Nephron (organoid): ENCODE data around the gene OTC.

Experiments
- H3K27ac Mint-ChIP-seq, 3 experiments: 2 replicates each; pipeline ENCODE4 v1.8.0; 2020; ENCODE audit warnings: mixed read lengths in 3 of 3, mild to moderate bottlenecking in 2 of 3, moderate library complexity in 1 of 3
- H3K27me3 Mint-ChIP-seq: 2 replicates; pipeline ENCODE4 v1.8.0; 2021; ENCODE audit warnings: low read depth, mild to moderate bottlenecking, moderate library complexity, mixed read lengths
- H3K36me3 Mint-ChIP-seq: 2 replicates; pipeline ENCODE4 v1.8.0; 2020; ENCODE audit warnings: low read depth, mixed read lengths
- H3K4me1 Mint-ChIP-seq: 2 replicates; pipeline ENCODE4 v1.8.0; 2020; ENCODE audit warnings: mixed read lengths
- H3K4me3 Mint-ChIP-seq, 3 experiments: 2 replicates each; pipeline ENCODE4 v1.8.0; 2020; ENCODE audit warnings: mild to moderate bottlenecking in 3 of 3, mixed read lengths in 3 of 3, moderate library complexity in 2 of 3
- H3K9me3 Mint-ChIP-seq: 2 replicates; pipeline ENCODE4 v1.8.0; 2020; ENCODE audit warnings: mixed read lengths
- TF ChIP-seq, protein P1 (sequence below), 3 experiments: fragments of 200-600 bp; sonication (generic); IDR thresholded peaks; one replicate each; pipeline ENCODE4 v1.5.0; 2021; ENCODE audit warnings: antibody characterized with exemption in 3 of 3; ENCODE audit not compliant: unreplicated experiment in 3 of 3

Gene OTC

DNA sequence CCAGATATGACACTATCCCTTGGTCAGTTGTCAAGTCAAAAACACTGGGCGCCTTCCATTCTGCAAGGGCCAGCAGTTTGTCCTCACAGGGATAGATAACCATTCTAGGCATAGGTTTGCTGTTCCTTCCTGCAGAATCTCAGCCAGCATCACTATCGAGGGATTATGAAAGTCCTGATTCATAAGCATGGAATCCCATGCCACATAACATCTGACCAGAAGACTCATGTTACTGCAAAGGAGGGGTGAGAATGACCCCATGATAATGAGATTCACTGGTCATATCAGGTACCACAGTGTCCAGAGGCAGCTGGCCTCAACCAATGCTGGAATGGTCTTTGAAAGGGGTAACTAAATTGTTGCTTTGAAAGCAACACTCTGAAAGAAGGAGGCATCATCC is 84.7 kb downstream of the OTC start:
- Mint-ChIP-seq H3K4me1 (peaks cover 3% of the 10 kb centered on the region), H3K27me3 (no peaks in the 10 kb centered on the region), H3K36me3 (no peaks in the 10 kb centered on the region), H3K27ac (no peak overlapping the region), H3K9me3 (peaks cover 3% of the 10 kb centered on the region), H3K4me3 (no peak overlapping the region)
- TF ChIP-seq, protein P1, sequence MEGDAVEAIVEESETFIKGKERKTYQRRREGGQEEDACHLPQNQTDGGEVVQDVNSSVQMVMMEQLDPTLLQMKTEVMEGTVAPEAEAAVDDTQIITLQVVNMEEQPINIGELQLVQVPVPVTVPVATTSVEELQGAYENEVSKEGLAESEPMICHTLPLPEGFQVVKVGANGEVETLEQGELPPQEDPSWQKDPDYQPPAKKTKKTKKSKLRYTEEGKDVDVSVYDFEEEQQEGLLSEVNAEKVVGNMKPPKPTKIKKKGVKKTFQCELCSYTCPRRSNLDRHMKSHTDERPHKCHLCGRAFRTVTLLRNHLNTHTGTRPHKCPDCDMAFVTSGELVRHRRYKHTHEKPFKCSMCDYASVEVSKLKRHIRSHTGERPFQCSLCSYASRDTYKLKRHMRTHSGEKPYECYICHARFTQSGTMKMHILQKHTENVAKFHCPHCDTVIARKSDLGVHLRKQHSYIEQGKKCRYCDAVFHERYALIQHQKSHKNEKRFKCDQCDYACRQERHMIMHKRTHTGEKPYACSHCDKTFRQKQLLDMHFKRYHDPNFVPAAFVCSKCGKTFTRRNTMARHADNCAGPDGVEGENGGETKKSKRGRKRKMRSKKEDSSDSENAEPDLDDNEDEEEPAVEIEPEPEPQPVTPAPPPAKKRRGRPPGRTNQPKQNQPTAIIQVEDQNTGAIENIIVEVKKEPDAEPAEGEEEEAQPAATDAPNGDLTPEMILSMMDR (IDR thresholded peaks at IDR 0.05; ENCODE audit: unreplicated experiment in 3 of 3): no peak

DNA sequence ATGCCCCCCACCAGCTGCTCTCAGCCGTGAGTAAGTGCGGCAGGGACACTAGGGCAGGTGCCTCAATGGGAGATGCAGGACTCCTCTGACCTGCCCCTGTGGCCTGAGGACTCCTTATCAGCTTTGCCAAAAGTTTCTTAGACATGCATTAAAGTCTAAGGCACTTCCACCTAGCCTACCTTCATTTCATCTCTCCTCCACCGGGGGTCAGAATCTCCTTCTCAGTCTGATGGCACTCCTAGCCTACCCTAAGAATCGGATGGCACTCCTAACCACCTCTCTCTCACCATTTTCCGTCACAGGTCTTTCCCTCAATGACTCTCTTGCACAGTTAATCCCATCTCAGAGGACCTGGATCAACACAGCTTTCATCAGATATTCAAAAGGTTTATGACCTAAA is 85.9 kb downstream of the OTC start:
- peaks cover 3% of the 10 kb centered on the region for H3K9me3 Mint-ChIP-seq
- H3K4me3 Mint-ChIP-seq: no peak overlapping the region
- H3K27me3 Mint-ChIP-seq: no peaks in the 10 kb centered on the region
- no peaks in the 10 kb centered on the region for H3K36me3 Mint-ChIP-seq
- TF ChIP-seq, protein P1 (IDR thresholded peaks at IDR 0.05; ENCODE audit: unreplicated experiment in 3 of 3): no peak
- H3K4me1 Mint-ChIP-seq: peaks cover under 1% of the 10 kb centered on the region
- H3K27ac Mint-ChIP-seq: no peak overlapping the region

DNA sequence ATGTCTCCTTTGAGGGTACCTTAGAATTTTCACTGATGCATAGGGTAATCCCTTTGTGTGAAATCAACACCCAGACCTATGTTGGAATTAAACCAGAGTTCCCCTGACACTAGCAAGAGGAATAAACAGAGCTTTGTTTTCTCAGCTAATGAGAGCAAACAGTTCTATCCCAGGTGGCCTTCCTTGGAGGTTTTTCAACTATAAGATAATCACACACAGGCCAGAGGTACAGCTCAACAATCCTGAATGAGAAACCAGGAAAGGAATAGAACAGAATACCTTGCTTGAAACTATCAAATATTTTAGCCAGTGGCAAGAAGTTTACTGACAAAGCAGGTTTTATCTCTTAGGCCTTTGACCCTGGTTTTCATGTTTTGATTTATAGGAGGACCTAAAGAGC is 100.2 kb downstream of the OTC start:
- Mint-ChIP-seq H3K27ac (no peak overlapping the region), H3K9me3 (peaks cover 18% of the 10 kb centered on the region), H3K36me3 (no peaks in the 10 kb centered on the region), H3K4me3 (no peak overlapping the region), H3K4me1 (no peaks in the 10 kb centered on the region), H3K27me3 (no peaks in the 10 kb centered on the region)
- TF ChIP-seq, protein P1 (IDR thresholded peaks at IDR 0.05; ENCODE audit: unreplicated experiment in 3 of 3): no peak

DNA sequence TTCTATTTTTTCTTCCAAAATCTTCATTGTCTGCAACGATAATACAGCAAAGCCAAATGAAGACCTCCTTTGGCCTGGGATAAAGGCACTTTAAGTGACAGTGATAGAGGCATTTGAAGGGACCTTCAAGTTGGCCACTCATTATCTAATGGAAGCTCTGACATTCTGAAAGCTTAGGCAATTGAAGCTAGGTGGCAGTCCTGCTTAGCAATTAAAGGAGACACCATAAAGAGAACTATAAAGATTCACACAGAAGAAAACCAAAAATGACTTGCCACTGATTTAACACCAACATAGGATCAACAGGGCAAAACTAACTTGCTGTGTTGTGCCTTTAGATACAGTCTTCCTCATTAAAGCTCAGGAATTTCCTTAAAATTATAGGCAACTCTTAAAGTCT is 105.7 kb downstream of the OTC start:
- H3K4me3 Mint-ChIP-seq: no peak overlapping the region
- H3K36me3 Mint-ChIP-seq: no peaks in the 10 kb centered on the region
- H3K4me1 Mint-ChIP-seq: no peaks in the 10 kb centered on the region
- no peak overlapping the region for H3K27ac Mint-ChIP-seq
- peaks cover 15% of the 10 kb centered on the region for H3K9me3 Mint-ChIP-seq
- TF ChIP-seq, protein P1 (IDR thresholded peaks at IDR 0.05; ENCODE audit: unreplicated experiment in 3 of 3): peak in 1 of 3 experiments; percentile 25
- no peaks in the 10 kb centered on the region for H3K27me3 Mint-ChIP-seq

DNA sequence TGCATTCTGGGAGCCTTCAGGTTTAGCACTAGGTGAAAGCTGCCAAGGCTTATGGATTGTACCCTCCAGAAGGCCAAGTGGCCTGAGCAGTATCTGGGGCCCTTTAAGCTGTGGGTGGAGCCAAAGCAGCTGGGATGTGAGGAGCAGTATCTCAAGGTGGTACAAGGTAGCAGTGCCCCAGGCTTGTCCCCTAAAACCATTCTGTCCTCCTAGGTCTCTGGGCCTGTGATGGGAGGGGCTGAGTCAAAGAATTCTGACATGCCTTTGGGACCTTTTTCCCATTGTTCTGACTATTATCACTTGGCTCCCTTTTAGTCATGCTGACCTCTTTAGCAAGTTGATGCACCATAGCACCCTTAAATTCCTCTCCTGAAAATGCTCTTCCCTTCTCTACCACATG is 109.9 kb downstream of the OTC start:
- Mint-ChIP-seq H3K36me3 (no peaks in the 10 kb centered on the region), H3K9me3 (peaks cover 15% of the 10 kb centered on the region), H3K4me3 (no peak overlapping the region), H3K4me1 (no peaks in the 10 kb centered on the region), H3K27me3 (no peaks in the 10 kb centered on the region), H3K27ac (no peak overlapping the region)
- TF ChIP-seq, protein P1 (IDR thresholded peaks at IDR 0.05; ENCODE audit: unreplicated experiment in 3 of 3): no peak

DNA sequence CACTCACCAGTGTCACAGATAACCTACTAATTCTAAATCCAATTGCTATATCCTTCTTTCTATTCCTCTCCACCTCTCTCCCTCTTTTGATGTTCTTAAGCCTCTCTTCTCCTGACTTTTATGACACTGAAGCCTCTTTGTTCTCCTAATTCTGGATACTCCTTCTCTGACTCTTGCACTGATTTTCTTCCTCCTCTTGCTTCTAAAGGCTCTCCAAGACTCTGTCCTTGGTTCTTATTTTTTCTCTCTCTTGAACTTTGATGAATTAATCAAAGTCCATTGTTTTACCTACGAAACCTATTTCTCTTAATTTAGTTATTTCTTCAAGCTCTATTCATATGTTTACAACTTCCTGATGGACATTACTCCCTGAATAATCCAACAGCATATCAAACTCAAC is 113.3 kb downstream of the OTC start:
- Mint-ChIP-seq H3K36me3 (no peaks in the 10 kb centered on the region), H3K4me3 (no peak overlapping the region), H3K4me1 (no peaks in the 10 kb centered on the region), H3K9me3 (peaks cover 20% of the 10 kb centered on the region), H3K27ac (no peak overlapping the region), H3K27me3 (no peaks in the 10 kb centered on the region)
- TF ChIP-seq, protein P1 (IDR thresholded peaks at IDR 0.05; ENCODE audit: unreplicated experiment in 3 of 3): no peak
